NCI-H446 (cell line): ENCODE measurements around the gene TMEM212.
"Not testable (repeated sequence)": the region's sequence is repeated elsewhere in the genome, so short reads cannot be mapped to it uniquely, and the experiment has no call there.

Experiments
- DNase-seq, 2 experiments: peaks; one replicate each; lab custom pipeline; 2025; lab: John Stamatoyannopoulos, UW

The TMEM212 gene

GRCh38 chr3:171892457-171892856 lies 49.3 kb downstream of the TMEM212 start:
- DNase-seq = no peak

- DNase-seq = no peak
Measured at GRCh38 chr3:171895291-171895690, 52.1 kb downstream of the TMEM212 start.

GRCh38 chr3:171895900-171896299 lies 52.8 kb downstream of the TMEM212 start:
- DNase-seq = no peak

- DNase-seq = no peak
Measured at GRCh38 chr3:171896316-171896715, 53.2 kb downstream of the TMEM212 start.

- no peak for DNase-seq
Measured at GRCh38 chr3:171898192-171898591, 55.0 kb downstream of the TMEM212 start.

GRCh38 chr3:171900446-171900845 lies 57.3 kb downstream of the TMEM212 start:
- no peak for DNase-seq

- no peak for DNase-seq
Measured at GRCh38 chr3:171901615-171902312, 58.6 kb downstream of the TMEM212 start.

GRCh38 chr3:171904829-171905228 lies 61.7 kb downstream of the TMEM212 start:
- no peak for DNase-seq

- DNase-seq = not testable (repeated sequence)
Measured at GRCh38 chr3:171906503-171906902, 63.4 kb downstream of the TMEM212 start.

- no peak for DNase-seq
Measured at GRCh38 chr3:171906951-171907676, 64.0 kb downstream of the TMEM212 start.

GRCh38 chr3:171907761-171908160 lies 64.6 kb downstream of the TMEM212 start:
- no peak for DNase-seq

- DNase-seq = no peak
Measured at GRCh38 chr3:171908731-171909130, 65.6 kb downstream of the TMEM212 start.
